Measurements from ENCODE around the gene WNT3A. TPM values are rescaled to one million over a fixed set of nuclear protein-coding genes. Genes with fewer than 3 reads are reported as not detected.

Gene WNT3A
- total RNA-seq, 1 experiment from 2014 or later, result 1.0 TPM

DNA sequence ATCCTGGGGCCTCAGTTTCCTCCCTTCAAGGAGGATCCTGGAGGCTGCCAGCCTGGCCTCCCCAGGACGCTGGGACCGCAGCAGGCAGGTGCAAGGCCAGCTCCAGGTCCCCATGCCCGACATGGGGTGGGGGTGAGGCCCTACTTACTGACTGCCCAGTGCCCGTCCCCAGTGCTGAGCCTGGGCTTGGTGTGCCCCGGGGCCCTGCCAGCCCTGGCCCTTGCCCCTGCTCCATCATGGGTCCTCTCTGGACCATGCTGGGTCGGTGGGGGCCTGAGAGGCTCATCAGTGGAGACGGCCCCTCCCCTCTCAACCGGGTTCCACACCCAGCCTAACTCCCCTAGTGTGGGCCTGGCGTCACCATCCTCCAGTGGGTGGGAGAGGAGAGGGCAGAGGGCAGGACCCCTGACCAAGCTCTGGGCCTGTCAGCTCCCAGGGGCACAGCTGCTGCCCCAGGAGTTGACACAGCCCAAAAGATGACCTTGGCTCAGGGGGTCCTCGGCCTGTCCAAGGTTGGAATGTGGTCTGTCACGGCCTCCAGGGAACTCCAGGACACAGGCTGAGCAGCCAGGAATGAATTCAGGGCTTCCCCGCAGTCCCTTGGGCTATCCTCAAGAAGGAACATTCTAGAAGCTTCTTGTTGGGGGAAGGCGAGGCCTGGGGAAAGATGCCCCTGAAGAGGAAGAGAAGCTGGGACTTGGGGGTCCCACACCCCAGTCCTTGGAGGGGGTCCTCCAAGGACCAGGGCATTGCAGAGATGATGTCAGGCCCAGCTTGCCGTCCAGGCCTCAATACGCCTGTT, 58.1 kb downstream of the WNT3A start:
- no peaks in the 10 kb centered on the region for H3F3A ChIP-seq (ENCODE audit: low read length, unreplicated experiment)
- TF ChIP-seq EZH2phosphoT487 (IDR thresholded peaks at IDR 0.05; ENCODE audit: borderline replicate concordance, low read length) (no peak), EZH2 (IDR thresholded peaks at IDR 0.05; ENCODE audit: low read length, unreplicated experiment) (no peak)
- TF ChIP-seq, protein P1, sequence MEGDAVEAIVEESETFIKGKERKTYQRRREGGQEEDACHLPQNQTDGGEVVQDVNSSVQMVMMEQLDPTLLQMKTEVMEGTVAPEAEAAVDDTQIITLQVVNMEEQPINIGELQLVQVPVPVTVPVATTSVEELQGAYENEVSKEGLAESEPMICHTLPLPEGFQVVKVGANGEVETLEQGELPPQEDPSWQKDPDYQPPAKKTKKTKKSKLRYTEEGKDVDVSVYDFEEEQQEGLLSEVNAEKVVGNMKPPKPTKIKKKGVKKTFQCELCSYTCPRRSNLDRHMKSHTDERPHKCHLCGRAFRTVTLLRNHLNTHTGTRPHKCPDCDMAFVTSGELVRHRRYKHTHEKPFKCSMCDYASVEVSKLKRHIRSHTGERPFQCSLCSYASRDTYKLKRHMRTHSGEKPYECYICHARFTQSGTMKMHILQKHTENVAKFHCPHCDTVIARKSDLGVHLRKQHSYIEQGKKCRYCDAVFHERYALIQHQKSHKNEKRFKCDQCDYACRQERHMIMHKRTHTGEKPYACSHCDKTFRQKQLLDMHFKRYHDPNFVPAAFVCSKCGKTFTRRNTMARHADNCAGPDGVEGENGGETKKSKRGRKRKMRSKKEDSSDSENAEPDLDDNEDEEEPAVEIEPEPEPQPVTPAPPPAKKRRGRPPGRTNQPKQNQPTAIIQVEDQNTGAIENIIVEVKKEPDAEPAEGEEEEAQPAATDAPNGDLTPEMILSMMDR (conservative IDR thresholded peaks at IDR 0.05; ENCODE audit: low read depth, low read length), result no peak
- no peak overlapping the region for H3K4me2 ChIP-seq (ENCODE audit: low read length)
- H3K9me3 ChIP-seq (ENCODE audit: low read length), result no peaks in the 10 kb centered on the region
- 0 out of 2 replicates have a peak, but pooled peaks cover 4% of the 10 kb centered on the region for H3K4me1 ChIP-seq (ENCODE audit: insufficient read depth, low read length)
- ChIA-PET CTCF (no interaction called here), POLR2A (ENCODE audit: unreplicated experiment) (no interaction called here)
- H3K79me2 ChIP-seq (ENCODE audit: low read length), result no peaks in the 10 kb centered on the region
- no peak for ATAC-seq
- peaks cover 9% of the 10 kb centered on the region for H3K27me3 ChIP-seq (ENCODE audit: low read length)
- no peak for DNase-seq
- intact Hi-C loops (cut with micrococcal nuclease), result no loop called here
- BruUV-seq (replicated peaks), result no TSS peak
- H3K4me3 ChIP-seq (ENCODE audit: low read length), result no peak overlapping the region
- no peak overlapping the region for H2AFZ ChIP-seq (ENCODE audit: low read length)
- H3K9ac ChIP-seq (ENCODE audit: low read length), result no peak overlapping the region
- no peaks in the 10 kb centered on the region for H3K9me2 ChIP-seq (replicated peaks; ENCODE audit: low read length)
- no peaks in the 10 kb centered on the region for H3K36me3 ChIP-seq (ENCODE audit: low read depth, low read length)
- H3K27ac ChIP-seq (ENCODE audit: low read length), result no peak overlapping the region
- no peaks in the 10 kb centered on the region for H4K20me1 ChIP-seq (ENCODE audit: low read length)

DNA sequence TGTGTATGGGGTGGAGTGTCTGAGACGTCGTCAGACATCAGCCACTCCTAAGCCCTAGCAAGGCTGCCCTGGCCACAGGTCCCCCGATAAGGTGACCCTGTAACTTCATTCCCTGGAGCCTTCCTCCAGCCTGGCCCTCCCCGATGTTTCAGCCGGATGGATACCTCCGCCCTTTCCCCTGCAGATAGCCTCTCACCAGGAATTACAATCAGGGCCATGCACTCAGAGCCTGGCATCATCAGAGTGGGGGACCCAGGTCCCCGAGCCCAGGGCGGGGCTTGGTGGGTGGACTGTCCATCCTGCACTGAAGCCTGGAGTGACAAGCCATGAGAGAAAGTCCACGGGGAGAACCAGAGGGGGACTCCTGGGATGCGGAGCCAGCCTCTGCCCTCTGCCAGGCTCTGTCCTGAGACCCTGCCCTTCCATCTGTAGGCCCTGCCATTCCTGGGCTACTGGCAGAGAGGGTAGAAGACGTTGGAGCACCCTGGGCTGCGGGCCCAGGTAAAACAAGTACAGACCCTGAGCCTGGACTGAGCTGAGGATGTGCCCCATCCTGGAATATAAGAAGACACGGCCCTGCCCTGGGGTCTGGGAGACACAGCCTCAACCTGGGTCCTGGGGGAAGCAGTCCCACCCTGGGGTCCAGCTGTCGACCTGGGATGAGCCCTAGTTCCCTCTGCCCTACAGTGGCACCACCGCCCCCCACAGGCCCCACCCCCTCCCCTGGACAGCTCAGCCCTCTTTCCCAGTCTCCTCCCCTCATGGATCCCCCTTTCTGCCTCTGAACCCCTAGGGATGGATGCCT, 58.9 kb downstream of the WNT3A start:
- Histone ChIP-seq H3K27ac (ENCODE audit: low read length) (no peak overlapping the region), H3K9me2 (replicated peaks; ENCODE audit: low read length) (no peaks in the 10 kb centered on the region), H3K4me3 (ENCODE audit: low read length) (no peak overlapping the region), H3K4me1 (ENCODE audit: insufficient read depth, low read length) (0 out of 2 replicates have a peak, but pooled peaks cover under 1% of the 10 kb centered on the region), H3K79me2 (ENCODE audit: low read length) (no peaks in the 10 kb centered on the region), H3K9me3 (ENCODE audit: low read length) (no peaks in the 10 kb centered on the region), H3K9ac (ENCODE audit: low read length) (no peak overlapping the region), H4K20me1 (ENCODE audit: low read length) (no peaks in the 10 kb centered on the region), H2AFZ (ENCODE audit: low read length) (no peak overlapping the region), H3F3A (ENCODE audit: low read length, unreplicated experiment) (no peaks in the 10 kb centered on the region), H3K27me3 (ENCODE audit: low read length) (peaks cover 9% of the 10 kb centered on the region), H3K36me3 (ENCODE audit: low read depth, low read length) (no peaks in the 10 kb centered on the region), H3K4me2 (ENCODE audit: low read length) (no peak overlapping the region)
- ATAC-seq, result no peak
- ChIA-PET POLR2A (ENCODE audit: unreplicated experiment) (no interaction called here), CTCF (no interaction called here)
- TF ChIP-seq EZH2 (IDR thresholded peaks at IDR 0.05; ENCODE audit: low read length, unreplicated experiment) (no peak), EZH2phosphoT487 (IDR thresholded peaks at IDR 0.05; ENCODE audit: borderline replicate concordance, low read length) (no peak)
- TF ChIP-seq, protein P1 (conservative IDR thresholded peaks at IDR 0.05; ENCODE audit: low read depth, low read length), result no peak
- no TSS peak for BruUV-seq (replicated peaks)
- DNase-seq, result no peak
- intact Hi-C loops (cut with micrococcal nuclease), result no loop called here

Measured in PC-3 (cell line).